HG02571 (cell line): ENCODE measurements around the gene IL1RN.

Source experiments
- ATAC-seq: cut with Tn5 transposase; IDR thresholded peaks from one replicate; pipeline ENCODE4 v1.9.1; 2021; ENCODE audit warnings: mild to moderate bottlenecking, moderate library complexity; ENCODE audit not compliant: unreplicated experiment

The IL1RN gene

DNA sequence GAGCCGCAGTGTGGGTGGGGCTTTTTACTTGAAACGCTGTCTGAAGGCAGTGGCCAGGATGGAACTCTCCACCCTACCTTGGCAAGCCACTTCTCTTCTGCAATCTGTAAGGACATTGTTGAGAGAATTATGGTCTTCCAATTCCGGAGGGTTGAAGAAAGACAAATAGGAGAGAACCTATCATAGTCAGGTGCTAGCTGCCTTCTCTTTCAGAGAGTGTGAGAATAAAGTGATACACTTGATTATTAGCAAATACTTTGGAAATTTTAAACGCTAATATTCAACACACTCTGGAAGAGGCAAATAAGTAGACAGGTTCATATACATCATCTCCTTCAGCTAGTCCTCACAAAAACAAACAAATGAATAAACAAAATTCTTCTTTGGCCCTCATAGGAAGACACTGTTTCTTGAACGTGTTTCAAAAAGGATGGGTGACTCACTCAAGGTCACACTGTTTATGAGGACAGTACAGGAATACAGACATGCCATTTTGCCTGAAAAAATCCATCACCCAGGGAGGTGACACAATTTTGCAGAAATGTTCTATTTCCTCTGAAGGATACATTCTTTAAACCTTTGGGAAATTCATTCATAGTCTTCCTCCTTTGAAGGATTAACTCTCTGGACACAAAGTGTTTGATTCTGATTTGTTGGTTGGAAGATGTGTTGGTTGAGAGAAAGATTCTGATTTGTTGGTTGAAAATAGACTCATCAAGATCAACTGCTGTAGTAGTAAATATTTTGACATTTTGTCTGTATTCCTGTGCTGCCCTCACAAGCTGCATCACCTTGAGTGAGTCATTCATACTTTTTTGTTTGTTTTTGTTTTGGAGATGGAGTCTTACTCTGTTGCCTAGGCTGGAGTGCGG, 2.2 kb upstream of the IL1RN start:
- no peak for ATAC-seq

DNA sequence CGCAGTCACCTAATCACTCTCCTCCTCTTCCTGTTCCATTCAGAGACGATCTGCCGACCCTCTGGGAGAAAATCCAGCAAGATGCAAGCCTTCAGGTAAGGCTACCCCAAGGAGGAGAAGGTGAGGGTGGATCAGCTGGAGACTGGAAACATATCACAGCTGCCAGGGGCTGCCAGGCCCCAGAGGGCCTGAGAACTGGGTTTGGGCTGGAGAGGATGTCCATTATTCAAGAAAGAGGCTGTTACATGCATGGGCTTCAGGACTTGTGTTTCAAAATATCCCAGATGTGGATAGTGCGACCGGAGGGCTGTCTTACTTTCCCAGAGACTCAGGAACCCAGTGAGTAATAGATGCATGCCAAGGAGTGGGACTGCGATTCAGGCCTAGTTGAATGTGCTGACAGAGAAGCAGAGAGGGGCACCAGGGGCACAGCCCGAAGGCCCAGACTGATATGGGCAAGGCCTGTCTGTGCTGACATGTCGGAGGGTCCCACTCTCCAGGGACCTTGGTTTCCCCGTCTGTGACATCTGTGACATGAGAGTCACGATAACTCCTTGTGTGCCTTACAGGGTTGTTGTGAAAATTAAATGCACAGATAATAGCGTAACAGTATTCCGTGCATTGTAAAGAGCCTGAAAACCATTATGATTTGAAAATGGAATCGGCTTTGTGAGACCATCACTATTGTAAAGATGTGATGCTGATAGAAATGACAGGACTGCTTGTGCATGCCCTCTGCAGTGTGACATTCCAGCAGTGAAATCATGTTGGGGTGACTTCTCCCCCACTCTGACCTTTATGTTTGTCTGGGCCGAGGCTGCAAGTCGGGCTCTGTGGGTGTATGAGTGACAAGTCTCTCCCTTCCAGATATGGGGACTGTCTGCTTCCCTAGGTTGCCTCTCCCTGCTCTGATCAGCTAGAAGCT, 510 bp downstream of the IL1RN start:
- no peak for ATAC-seq

DNA sequence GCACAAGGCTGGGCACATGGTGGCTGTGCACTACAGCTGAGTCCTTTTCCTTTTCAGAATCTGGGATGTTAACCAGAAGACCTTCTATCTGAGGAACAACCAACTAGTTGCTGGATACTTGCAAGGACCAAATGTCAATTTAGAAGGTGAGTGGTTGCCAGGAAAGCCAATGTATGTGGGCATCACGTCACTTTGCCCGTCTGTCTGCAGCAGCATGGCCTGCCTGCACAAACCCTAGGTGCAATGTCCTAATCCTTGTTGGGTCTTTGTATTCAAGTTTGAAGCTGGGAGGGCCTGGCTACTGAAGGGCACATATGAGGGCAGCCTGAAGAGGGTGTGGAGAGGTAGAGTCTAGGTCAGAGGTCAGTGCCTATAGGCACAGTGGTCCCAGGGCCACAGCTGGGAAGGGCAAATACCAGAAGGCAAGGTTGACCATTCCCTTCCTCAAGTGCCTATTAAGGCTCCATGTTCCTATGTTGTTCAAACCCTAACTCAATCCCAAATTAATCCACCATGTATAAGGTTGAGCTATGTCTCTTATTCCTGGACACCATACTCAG, 2.2 kb downstream of the IL1RN start:
- no peak for ATAC-seq

DNA sequence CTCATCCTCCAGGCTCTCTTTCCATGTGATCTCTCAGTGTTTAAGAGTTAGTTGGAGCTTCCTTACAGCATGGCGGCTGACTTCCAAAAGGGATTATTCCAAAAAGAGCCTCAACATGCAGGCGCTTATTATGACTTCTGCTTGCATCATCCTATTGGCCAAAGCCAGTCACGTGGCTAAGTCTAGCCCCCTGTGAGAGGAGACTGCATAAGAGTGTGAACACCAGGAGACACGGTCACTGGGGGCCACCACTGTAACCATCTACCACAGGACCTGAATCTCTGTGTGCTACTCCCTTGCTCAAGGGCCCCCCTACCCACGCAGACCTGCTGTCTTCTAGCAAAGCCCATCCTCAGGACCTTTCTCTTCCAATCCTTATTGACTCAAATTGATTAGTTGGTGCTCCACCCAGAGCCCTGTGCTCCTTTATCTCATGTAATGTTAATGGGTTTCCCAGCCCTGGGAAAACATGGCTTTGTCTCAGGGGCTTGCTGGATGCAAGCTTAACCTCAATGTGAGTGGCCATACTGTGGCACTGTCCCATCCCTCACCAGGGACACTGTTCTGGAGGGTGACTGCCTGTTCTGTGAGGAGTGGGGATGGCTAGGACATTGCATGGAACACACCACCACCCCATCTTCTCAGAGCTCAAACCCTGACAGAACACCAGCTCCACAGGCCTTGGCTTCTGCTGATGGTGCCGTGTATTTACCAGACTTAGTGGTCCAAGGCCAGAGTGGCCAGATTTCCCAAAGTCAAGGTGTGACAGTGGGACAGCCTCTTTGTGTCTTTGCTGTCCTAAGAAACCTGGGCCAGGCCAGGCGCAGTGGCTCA, 4.2 kb downstream of the IL1RN start:
- no peak for ATAC-seq

DNA sequence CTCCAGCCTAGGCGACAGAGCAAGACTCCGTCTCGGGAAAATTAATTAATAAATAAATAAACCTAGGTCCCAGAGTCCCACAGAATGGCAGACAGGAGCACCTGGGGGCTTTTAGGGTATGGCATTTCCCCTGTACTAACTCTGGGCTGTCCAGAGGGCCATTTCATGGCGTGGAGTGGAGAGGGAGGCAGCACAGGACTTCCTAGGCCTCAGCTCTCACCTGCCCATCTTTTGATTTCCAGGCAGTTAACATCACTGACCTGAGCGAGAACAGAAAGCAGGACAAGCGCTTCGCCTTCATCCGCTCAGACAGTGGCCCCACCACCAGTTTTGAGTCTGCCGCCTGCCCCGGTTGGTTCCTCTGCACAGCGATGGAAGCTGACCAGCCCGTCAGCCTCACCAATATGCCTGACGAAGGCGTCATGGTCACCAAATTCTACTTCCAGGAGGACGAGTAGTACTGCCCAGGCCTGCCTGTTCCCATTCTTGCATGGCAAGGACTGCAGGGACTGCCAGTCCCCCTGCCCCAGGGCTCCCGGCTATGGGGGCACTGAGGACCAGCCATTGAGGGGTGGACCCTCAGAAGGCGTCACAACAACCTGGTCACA, 5.1 kb downstream of the IL1RN start:
- no peak for ATAC-seq

DNA sequence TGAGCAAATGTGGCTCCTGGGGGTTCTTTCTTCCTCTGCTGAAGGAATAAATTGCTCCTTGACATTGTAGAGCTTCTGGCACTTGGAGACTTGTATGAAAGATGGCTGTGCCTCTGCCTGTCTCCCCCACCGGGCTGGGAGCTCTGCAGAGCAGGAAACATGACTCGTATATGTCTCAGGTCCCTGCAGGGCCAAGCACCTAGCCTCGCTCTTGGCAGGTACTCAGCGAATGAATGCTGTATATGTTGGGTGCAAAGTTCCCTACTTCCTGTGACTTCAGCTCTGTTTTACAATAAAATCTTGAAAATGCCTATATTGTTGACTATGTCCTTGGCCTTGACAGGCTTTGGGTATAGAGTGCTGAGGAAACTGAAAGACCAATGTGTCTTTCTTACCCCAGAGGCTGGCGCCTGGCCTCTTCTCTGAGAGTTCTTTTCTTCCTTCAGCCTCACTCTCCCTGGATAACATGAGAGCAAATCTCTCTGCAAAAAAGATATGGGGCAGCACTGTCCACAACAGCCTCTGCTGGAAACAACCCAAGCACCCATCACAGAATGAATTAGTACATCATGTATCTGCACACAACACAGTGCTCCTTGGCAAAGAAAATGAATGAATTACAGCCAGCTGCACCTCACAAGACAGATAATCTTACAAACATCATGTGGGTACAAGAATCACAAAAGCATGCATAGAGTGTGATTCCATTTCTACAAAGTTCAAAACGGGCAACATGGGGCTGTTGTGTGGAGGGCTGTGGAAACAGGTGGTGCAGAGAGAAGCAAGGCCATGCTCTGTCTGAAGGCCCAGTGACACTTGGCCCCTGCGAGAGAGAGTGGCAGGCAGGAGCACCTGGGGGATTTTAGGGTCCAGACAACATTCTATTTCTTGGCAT, 6.6 kb downstream of the IL1RN start:
- ATAC-seq: no peak

DNA sequence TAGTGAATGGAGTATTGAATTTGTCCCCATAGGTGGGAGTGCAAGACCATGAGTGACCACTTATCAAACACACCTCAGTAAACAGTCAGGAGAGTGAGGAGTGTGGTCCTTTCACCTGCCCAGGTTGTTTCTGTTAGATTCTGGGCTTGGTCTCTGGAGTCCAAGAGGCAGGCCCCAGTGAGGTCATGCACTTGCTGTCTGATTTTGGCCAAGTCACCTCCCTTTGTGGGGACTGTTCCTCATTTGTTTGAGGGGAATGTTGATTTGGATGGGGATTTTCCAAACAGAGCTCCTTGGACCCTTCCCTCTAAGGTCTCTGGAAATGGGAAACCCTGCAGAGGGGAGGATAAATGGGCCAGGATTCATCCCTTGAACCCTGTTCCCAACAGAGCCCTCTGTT, 7.3 kb downstream of the IL1RN start:
- ATAC-seq: no peak

DNA sequence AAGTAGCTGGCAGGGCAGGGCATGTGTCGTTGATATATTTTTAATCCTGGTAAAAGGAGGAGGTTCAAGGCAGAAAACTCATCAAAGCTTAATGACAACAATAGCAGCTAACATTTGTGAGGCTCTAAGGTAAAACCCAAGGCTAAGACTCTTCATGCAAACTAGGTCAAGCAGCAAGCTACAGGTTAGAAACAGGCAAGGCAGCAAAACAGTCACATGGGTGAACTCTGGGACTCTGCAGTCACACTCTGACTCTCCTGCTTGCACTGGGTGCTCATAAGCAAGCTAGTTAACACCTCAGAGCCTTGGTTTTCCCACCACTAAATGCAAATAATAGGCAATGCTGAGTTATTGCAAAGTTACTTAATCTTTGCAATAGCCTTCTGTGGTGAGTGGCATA, 7.9 kb downstream of the IL1RN start:
- ATAC-seq: no peak

DNA sequence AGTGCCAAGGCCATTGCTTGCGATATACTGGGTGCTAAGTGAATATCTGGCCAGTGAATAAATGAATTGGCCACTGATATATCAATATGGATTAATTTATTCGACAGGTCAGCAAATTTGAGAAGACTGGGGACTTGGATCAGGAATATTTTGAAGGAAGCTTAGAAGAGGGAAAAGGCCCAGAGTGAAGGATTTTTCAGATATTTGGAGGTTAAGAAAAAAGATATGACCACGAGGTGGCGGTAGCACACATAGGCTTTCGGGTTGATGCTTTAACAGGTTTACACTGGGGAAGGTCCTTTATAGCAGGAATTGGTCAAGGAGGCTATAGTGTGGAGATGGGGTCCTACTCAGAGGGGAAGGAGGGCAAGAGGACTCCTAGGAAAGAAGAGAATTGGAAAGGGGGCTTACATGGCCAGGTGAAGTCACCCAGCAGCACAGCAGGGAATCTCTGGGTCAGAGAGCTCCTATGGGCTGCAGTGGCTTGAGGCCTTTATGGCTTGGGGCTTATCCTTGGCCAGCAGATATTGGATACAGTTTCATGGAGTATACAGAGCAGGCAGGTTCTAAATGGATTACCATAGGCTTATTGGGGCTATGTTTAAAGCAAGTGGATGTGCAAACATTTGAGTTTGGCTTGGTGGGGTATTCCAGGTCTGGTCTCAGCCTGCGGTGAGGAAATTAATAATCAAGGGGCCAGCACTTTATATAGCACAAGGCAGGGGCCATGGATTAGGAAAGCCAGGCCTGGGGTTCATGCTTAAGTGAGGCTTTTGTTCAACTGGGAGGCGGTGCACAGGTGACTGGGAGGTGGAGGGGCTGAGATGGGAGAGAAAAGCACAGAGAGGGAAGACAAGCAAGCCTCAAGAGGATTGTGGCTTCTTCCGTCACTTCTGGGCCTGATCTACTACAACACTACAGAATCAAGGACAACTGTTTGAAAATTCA, 9.7 kb downstream of the IL1RN start:
- ATAC-seq: no peak

DNA sequence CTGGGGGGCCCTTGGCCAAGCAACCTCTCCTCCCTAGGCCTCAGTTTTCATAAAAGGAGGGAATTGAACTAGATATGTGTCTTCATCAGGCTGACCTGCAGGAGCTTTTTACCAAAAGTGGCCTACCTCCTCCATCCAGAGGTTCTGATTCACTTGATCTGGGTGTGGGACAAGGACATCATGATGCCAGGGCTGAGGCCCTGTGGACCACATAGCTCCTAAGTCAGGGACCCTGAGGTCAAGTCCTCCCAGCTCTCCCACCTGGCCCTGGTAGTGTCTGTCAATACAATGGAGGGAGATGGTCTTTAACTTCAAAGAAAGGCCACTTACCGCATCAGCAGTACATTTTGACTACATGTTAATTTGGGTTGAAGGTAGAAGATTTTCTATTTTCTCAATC, 10.4 kb downstream of the IL1RN start:
- ATAC-seq: no peak

DNA sequence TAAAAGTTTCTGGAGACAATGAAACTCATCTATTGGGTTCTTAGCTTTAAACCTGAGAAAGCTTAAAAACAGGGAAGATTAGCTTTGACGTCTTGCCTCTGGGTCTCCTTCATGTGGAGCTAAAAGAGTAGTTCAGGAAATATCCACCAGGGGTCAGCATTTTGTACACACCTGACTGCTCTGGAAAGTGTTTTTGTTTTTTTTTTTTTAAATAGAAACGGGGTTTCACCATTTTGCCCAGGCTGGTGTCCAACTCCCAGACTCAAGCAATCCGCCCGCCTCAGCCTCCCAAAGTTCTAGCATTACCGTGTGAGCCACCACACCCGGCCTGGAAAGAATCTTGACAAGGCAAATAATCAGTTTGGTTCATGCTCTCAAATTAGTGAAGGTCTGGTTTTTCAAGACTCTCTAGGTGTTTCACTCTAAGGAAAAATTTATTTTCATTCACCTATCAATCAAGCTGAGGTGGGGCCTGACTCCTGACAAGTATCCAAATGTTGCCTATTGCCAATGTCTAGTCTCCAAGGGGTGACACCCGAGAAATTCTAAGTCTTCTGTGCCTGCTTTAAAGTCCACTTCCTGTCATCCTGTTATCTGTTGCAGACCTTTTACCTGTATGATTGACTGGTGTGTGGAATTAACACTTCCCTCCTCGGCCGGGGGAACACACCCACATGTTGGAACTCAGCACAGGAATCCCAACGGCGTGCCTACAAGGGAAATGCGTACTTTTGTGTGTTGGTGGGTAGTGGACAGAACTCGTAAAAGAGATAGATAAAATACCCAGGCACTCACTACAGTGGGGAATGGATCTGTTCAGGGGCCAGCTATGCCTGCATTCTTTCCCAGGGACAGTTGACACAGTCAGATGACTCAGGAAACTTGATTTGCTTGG, 11.3 kb downstream of the IL1RN start:
- ATAC-seq: peak; percentile 52

DNA sequence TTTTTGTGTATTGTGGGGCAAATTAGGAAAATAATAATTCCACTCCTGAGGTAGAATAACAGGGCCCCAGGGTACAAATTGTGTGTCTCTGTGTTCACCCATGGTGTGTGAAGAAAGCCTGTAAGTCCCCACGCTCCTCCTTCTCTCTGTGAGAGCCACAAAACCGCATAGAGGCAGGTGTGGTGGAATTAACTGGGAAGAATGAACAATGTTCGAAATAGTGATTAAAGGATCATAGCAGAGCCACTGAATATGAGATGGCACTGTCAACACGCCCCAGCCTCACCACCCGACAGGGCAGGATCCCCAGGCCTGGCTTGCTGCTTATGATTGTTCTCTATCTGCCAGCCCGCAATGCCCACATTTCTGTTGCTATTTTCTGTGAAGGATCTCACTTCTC, 14.1 kb downstream of the IL1RN start:
- ATAC-seq: no peak

DNA sequence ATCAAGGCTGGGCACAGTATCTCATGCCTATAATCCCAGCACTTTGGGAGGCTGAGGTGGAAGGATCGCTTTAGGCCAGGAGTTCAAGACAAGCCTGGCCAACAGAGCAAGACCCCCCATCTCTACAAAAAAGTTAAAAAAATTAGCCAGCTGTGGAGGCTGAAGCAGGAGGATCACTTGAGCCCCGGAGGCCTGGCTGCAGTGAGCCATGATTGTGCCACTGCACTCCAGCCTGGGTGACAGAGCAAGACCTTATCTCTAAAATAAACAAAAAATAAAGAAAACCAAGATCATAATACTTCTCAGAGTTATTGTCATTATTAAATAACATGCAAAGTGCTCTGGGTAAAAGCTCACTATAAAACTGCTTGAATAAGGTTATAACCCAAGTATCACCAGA, 14.9 kb downstream of the IL1RN start:
- no peak for ATAC-seq

DNA sequence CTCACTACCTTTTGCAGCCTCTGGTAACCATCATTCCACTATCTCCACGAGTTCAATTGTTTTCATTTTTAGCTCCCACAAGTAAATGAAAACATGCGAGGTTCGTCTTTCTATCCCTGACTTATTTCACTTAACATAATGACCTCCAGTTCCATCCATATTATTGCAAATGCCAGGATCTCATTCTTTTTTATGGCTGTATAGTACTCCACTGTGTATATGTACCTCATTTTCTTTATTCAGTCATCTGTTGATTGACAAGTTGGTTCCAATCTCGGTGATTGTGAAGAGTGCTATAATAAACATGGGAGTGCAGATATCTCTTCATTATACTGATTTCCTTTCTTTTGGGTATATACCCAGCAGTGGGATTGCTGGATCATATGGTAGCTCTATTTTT, 16.9 kb downstream of the IL1RN start:
- no peak for ATAC-seq

DNA sequence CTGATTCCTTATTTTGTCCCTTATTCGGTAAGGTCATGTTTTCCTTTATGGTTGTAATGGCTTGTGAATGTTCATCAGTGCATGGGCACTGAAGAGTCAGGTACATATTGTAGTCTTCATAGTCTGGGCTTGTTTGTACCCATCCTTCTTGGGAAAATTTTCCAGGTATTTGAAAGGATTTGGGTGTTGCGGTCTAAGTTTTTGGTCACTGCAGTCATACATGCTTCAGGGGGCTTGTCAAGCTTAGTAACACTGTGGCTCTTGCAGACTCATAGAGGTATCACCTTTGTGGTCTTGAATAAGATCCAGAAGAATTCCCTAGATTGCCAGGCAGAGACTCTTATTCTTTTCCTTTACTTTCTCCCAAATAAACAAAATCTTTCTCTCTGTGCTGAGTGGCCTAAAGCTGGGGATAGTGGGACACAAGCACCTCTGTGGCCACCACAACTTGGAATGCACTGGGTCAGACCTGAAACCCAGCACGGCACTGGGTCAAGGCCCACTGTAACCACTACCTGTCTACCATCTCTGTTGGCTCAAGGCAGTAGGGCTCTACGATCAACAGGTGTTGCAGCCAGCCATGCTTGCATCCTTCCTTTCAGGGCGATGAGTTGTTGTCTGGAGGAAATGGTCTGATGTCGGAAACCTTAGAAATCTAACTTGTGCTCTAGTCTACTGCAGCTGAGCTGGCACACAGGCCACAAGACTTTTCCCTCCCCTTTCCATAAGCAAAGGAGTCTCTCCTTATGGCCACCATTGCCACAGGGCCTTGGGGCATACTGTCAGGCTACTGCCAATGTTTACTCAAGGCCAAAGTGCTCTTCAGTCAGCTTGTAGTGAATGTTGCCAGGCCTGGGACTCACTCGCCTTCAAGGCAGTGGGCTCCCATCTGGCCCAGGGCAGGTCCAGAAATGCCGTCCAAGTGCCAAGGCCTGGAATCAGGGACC, 21.5 kb downstream of the IL1RN start:
- no peak for ATAC-seq
